ENCODE results near the gene REEP1.

Gene REEP1

DNA sequence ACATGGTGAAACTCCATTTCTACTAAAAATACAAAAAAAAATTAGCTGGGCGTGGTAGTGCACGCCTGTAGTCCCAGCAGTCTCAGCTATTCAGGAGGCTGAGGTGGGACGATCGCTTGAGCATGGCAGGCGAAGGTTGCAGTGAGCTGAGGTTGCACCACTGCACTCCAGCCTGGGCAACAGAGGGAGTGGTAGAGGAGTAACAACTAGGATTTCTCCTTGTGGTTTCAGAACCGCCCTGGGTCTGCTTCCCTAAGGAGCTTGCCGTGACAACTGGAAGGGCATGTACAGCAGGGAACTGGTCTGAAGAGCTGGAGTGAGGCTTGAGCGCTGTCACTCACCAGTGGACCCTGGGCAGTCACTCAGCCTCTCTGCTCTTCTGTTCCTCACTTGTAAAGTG is 29.1 kb downstream of the REEP1 start:
- Histone ChIP-seq H3K36me3 (ENCODE audit: control insufficient read depth in 2 of 2, insufficient read depth in 1 of 2, low read length in 2 of 2) (no peaks in the 10 kb centered on the region), H3K27ac (ENCODE audit: extremely low read depth, low read depth, low read length) (no peak overlapping the region), H3K4me3 (ENCODE audit: low read depth, low read length) (no peak overlapping the region), H3K4me1 (ENCODE audit: control insufficient read depth, insufficient read depth, low read length) (peaks cover 9% of the 10 kb centered on the region; the same call in 1 of the 2 replicates), H3K9me3 (ENCODE audit: control insufficient read depth, insufficient read depth, low read depth, low read length) (no peaks in the 10 kb centered on the region)
- CTCF ChIA-PET, result interaction anchor here (0.8 to 1.0 kb wide), 2 partner anchors 9 to 63 kb away, joined by 3 to 5 read pairs; no protein-coding TSS in a partner anchor
- POLR2A ChIA-PET, result no interaction called here
- TF ChIP-seq, protein P1, sequence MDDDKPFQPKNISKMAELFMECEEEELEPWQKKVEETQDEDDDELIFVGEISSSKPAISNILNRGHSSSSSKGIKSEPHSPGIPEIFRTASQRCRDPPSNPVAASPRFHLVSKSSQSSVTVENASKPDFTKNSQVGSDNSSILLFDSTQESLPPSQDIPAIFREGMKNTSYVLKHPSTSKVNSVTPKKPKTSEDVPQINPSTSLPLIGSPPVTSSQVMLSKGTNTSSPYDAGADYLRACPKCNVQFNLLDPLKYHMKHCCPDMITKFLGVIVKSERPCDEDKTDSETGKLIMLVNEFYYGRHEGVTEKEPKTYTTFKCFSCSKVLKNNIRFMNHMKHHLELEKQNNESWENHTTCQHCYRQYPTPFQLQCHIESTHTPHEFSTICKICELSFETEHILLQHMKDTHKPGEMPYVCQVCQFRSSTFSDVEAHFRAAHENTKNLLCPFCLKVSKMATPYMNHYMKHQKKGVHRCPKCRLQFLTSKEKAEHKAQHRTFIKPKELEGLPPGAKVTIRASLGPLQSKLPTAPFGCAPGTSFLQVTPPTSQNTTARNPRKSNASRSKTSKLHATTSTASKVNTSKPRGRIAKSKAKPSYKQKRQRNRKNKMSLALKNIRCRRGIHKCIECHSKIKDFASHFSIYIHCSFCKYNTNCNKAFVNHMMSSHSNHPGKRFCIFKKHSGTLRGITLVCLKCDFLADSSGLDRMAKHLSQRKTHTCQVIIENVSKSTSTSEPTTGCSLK (tag by site-specific recombination; IDR thresholded peaks at IDR 0.05), result no peak
- TF ChIP-seq MZF1 (tag by site-specific recombination; IDR thresholded peaks at IDR 0.05; ENCODE audit: borderline replicate concordance) (no peak), HOXC10 (CRISPR knock-in tag; IDR thresholded peaks at IDR 0.05) (no peak), ZNF558 (tag by site-specific recombination; IDR thresholded peaks at IDR 0.05) (no peak)
- TF ChIP-seq, protein P2, sequence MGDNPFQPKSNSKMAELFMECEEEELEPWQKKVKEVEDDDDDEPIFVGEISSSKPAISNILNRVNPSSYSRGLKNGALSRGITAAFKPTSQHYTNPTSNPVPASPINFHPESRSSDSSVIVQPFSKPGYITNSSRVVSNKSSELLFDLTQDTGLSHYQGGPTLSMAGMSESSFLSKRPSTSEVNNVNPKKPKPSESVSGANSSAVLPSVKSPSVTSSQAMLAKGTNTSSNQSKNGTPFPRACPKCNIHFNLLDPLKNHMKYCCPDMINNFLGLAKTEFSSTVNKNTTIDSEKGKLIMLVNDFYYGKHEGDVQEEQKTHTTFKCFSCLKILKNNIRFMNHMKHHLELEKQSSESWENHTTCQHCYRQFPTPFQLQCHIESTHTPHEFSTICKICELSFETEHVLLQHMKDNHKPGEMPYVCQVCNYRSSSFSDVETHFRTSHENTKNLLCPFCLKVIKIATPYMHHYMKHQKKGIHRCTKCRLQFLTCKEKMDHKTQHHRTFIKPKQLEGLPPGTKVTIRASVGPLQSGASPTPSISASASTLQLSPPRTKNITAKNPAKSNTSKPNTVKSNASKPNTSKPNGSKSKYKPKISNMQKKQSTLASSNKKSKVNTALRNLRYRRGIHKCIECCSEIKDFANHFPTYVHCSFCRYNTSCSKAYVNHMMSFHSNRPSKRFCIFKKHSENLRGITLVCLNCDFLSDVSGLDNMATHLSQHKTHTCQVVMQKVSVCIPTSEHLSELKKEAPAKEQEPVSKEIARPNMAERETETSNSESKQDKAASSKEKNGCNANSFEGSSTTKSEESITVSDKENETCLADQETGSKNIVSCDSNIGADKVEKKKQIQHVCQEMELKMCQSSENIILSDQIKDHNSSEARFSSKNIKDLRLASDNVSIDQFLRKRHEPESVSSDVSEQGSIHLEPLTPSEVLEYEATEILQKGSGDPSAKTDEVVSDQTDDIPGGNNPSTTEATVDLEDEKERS (tag by site-specific recombination; IDR thresholded peaks at IDR 0.05), result no peak
- TF ChIP-seq, protein P3, sequence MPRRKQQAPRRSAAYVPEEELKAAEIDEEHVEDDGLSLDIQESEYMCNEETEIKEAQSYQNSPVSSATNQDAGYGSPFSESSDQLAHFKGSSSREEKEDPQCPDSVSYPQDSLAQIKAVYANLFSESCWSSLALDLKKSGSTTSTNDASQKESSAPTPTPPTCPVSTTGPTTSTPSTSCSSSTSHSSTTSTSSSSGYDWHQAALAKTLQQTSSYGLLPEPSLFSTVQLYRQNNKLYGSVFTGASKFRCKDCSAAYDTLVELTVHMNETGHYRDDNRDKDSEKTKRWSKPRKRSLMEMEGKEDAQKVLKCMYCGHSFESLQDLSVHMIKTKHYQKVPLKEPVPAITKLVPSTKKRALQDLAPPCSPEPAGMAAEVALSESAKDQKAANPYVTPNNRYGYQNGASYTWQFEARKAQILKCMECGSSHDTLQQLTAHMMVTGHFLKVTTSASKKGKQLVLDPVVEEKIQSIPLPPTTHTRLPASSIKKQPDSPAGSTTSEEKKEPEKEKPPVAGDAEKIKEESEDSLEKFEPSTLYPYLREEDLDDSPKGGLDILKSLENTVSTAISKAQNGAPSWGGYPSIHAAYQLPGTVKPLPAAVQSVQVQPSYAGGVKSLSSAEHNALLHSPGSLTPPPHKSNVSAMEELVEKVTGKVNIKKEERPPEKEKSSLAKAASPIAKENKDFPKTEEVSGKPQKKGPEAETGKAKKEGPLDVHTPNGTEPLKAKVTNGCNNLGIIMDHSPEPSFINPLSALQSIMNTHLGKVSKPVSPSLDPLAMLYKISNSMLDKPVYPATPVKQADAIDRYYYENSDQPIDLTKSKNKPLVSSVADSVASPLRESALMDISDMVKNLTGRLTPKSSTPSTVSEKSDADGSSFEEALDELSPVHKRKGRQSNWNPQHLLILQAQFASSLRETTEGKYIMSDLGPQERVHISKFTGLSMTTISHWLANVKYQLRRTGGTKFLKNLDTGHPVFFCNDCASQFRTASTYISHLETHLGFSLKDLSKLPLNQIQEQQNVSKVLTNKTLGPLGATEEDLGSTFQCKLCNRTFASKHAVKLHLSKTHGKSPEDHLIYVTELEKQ (tag by site-specific recombination; IDR thresholded peaks at IDR 0.05; ENCODE audit: borderline replicate concordance), result no peak
- TF ChIP-seq, protein P4, sequence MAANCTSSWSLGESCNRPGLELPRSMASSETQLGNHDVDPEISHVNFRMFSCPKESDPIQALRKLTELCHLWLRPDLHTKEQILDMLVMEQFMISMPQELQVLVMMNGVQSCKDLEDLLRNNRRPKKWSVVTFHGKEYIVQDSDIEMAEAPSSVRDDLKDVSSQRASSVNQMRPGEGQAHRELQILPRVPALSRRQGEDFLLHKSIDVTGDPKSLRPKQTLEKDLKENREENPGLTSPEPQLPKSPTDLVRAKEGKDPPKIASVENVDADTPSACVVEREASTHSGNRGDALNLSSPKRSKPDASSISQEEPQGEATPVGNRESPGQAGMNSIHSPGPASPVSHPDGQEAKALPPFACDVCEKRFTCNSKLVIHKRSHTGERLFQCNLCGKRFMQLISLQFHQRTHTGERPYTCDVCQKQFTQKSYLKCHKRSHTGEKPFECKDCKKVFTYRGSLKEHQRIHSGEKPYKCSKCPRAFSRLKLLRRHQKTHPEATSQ (tag by site-specific recombination; IDR thresholded peaks at IDR 0.05), result no peak

DNA sequence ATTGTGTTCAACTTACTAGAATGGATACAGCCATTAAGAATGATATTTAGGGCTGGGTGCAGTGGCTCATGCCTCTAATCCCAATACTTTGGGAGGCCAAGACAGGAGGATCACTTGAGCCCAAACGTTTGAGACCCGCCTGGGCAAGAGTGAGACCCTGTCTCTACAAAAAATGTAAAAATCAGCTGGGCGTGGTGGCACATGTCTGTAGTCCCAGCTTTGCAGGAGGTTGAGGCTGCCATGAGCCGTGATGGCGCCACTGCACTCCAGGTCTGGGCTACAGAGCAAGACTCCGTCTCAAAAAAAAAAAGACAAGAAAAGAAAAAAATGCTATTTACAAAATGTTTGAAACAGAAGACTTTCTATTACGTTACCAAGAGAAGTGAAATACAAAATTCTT is 30.0 kb downstream of the REEP1 start:
- Histone ChIP-seq H3K27ac (ENCODE audit: extremely low read depth, low read depth, low read length) (no peak overlapping the region), H3K36me3 (ENCODE audit: control insufficient read depth in 2 of 2, insufficient read depth in 1 of 2, low read length in 2 of 2) (no peaks in the 10 kb centered on the region), H3K4me1 (ENCODE audit: control insufficient read depth, insufficient read depth, low read length) (peaks cover 12% of the 10 kb centered on the region; the same call in 1 of the 2 replicates), H3K9me3 (ENCODE audit: control insufficient read depth, insufficient read depth, low read depth, low read length) (no peaks in the 10 kb centered on the region), H3K4me3 (ENCODE audit: low read depth, low read length) (no peak overlapping the region)
- POLR2A ChIA-PET, result no interaction called here
- TF ChIP-seq ZXDB (tag by site-specific recombination; IDR thresholded peaks at IDR 0.05) (no peak), ZNF473 (tag by site-specific recombination; IDR thresholded peaks at IDR 0.05) (no peak), HOXC10 (CRISPR knock-in tag; IDR thresholded peaks at IDR 0.05) (no peak), ZNF548 (tag by site-specific recombination; IDR thresholded peaks at IDR 0.05) (no peak), ZNF830 (tag by site-specific recombination; IDR thresholded peaks at IDR 0.05; ENCODE audit: low read depth) (no peak), ZNF768 (tag by site-specific recombination; IDR thresholded peaks at IDR 0.05) (no peak)
- TF ChIP-seq, protein P5, sequence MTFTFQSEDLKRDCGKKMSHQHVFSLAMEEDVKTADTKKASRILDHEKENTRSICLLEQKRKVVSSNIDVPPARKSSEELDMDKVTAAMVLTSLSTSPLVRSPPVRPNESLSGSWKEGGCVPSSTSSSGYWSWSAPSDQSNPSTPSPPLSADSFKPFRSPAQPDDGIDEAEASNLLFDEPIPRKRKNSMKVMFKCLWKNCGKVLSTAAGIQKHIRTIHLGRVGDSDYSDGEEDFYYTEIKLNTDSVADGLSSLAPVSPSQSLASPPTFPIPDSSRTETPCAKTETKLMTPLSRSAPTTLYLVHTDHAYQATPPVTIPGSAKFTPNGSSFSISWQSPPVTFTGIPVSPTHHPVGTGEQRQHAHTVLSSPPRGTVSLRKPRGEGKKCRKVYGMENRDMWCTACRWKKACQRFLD (tag by site-specific recombination; IDR thresholded peaks at IDR 0.05), result no peak
- TF ChIP-seq, protein P6, sequence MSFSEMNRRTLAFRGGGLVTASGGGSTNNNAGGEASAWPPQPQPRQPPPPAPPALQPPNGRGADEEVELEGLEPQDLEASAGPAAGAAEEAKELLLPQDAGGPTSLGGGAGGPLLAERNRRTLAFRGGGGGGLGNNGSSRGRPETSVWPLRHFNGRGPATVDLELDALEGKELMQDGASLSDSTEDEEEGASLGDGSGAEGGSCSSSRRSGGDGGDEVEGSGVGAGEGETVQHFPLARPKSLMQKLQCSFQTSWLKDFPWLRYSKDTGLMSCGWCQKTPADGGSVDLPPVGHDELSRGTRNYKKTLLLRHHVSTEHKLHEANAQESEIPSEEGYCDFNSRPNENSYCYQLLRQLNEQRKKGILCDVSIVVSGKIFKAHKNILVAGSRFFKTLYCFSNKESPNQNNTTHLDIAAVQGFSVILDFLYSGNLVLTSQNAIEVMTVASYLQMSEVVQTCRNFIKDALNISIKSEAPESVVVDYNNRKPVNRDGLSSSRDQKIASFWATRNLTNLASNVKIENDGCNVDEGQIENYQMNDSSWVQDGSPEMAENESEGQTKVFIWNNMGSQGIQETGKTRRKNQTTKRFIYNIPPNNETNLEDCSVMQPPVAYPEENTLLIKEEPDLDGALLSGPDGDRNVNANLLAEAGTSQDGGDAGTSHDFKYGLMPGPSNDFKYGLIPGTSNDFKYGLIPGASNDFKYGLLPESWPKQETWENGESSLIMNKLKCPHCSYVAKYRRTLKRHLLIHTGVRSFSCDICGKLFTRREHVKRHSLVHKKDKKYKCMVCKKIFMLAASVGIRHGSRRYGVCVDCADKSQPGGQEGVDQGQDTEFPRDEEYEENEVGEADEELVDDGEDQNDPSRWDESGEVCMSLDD (tag by site-specific recombination; IDR thresholded peaks at IDR 0.05), result no peak
- TF ChIP-seq, protein P7, sequence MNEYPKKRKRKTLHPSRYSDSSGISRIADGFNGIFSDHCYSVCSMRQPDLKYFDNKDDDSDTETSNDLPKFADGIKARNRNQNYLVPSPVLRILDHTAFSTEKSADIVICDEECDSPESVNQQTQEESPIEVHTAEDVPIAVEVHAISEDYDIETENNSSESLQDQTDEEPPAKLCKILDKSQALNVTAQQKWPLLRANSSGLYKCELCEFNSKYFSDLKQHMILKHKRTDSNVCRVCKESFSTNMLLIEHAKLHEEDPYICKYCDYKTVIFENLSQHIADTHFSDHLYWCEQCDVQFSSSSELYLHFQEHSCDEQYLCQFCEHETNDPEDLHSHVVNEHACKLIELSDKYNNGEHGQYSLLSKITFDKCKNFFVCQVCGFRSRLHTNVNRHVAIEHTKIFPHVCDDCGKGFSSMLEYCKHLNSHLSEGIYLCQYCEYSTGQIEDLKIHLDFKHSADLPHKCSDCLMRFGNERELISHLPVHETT (tag by site-specific recombination; IDR thresholded peaks at IDR 0.05), result no peak
- CTCF ChIA-PET, result no interaction called here

All from HEK293 (cell line).